Measurements from ENCODE around the gene IL17RC.

The IL17RC gene

DNA sequence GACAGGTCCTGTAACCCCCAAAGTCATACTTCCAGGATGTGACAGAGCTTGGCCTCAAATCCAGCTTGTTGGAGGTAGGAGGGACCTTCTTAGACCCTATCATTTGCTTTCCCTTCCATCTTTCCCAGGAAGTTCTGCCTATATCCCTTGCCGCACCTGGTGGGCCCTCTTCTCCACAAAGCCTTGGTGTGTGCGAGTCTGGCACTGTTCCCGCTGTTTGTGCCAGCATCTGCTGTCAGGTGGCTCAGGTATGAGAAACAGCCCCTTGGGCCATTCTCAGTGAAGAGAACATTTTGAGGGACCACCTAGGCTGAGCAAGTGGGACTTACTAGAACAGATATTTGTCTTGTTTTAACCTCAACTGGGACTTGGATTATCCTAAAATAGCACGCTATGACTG, 13.0 kb upstream of the IL17RC start:
- DNase-seq (ENCODE audit: low spot score) = no peak
- TF ChIP-seq, protein P1, sequence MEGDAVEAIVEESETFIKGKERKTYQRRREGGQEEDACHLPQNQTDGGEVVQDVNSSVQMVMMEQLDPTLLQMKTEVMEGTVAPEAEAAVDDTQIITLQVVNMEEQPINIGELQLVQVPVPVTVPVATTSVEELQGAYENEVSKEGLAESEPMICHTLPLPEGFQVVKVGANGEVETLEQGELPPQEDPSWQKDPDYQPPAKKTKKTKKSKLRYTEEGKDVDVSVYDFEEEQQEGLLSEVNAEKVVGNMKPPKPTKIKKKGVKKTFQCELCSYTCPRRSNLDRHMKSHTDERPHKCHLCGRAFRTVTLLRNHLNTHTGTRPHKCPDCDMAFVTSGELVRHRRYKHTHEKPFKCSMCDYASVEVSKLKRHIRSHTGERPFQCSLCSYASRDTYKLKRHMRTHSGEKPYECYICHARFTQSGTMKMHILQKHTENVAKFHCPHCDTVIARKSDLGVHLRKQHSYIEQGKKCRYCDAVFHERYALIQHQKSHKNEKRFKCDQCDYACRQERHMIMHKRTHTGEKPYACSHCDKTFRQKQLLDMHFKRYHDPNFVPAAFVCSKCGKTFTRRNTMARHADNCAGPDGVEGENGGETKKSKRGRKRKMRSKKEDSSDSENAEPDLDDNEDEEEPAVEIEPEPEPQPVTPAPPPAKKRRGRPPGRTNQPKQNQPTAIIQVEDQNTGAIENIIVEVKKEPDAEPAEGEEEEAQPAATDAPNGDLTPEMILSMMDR (IDR thresholded peaks at IDR 0.05; ENCODE audit: extremely low read depth, missing control alignments) = no peak

DNA sequence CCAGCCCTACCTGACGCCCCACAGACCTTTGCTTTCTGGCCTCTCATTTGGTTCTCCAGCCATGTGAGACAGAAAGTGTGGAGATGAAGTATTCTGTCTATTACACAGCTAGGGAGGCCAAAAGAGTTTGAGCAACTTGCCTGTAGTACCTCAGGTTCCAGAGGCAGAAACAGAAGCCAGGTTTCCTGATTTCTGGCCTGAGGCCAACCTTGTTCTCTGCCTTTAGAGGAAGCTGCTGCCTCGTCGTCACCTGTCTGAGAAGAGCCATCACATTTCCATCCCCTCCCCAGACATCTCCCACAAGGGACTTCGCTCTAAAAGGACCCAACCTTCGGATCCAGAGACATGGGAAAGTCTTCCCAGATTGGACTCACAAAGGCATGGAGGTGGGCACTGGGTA, 10.4 kb upstream of the IL17RC start:
- TF ChIP-seq, protein P1 (IDR thresholded peaks at IDR 0.05; ENCODE audit: extremely low read depth, missing control alignments) = no peak
- DNase-seq (ENCODE audit: low spot score) = no peak

DNA sequence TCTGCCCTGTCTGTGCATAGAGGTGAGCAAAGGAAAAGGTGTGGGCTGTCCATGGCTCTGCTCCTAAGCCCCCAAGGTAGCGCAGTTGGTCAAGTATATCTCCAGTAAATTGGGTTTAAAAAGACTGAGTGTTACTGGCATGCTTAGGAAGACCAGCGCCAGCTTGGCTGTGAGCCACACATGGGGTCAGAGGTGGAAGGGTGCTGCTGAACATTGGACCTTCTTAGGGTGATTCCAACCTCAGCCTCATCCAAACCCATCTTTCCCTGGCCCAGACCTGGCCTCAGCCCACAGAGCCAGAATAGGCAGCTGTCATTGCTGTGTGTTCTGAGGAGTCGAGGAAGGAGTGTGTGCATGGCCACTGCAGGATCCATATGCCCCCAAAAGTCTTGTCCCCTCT, 8.6 kb upstream of the IL17RC start:
- TF ChIP-seq, protein P1 (IDR thresholded peaks at IDR 0.05; ENCODE audit: extremely low read depth, missing control alignments) = no peak
- no peak for DNase-seq (ENCODE audit: low spot score)

DNA sequence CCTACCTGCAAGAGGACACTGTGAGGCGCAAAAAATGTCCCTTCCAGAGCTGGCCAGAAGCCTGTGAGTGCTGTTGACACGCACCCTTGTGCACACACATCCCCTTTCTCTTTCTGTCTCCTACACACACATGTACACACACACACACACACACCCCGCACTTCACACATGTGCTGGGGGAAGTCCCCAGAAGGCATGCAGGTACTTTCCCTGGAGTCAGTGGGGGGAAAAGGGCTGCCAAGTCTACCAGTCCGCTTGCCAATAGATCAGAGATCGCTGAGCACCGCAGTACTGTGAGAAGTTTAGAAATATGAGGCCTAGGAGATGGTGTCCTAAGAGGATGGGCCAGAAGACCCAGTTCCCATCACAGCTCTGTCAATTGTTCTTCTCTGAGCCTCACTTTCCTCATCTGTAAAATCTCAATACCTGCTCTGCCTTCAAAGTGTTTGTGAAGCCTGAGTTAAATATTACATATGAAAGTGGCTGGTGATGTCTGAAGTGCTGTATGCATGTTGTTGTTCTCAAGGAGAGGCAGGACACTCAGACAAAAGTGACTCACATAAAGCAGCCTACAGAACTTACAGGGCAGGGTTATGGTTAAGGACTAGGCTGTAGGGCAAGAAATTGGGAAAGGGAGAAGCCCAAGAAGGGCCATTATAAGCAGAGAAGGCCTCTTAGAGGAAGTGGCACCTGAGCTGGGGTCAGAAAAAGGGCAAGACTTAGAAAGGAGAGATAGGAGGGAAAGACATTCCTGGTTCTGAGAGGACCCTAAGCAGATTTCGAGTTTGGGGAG, 7.5 kb upstream of the IL17RC start:
- no peak for DNase-seq (ENCODE audit: low spot score)
- TF ChIP-seq, protein P1 (IDR thresholded peaks at IDR 0.05; ENCODE audit: extremely low read depth, missing control alignments) = no peak

DNA sequence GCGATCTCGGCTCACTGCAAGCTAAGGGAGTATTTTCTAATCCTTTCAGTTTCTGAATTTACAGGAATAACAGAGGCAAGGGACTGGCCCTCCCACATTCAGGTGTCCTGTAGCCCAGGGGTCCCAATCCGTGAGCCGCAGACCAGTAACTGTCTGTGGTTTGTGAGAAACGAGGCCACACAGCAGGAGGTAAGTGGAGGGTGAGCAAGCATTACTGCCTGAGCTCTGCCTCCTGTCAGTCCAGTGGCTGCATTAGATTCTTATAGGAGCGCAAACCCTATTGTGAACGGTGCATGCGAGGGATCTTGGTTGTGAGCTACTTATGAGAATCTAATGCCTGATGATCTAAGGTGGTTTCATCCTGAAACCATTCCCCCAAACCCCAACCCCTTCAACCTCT, 5.0 kb upstream of the IL17RC start:
- TF ChIP-seq, protein P1 (IDR thresholded peaks at IDR 0.05; ENCODE audit: extremely low read depth, missing control alignments) = no peak
- DNase-seq (ENCODE audit: low spot score) = no peak

DNA sequence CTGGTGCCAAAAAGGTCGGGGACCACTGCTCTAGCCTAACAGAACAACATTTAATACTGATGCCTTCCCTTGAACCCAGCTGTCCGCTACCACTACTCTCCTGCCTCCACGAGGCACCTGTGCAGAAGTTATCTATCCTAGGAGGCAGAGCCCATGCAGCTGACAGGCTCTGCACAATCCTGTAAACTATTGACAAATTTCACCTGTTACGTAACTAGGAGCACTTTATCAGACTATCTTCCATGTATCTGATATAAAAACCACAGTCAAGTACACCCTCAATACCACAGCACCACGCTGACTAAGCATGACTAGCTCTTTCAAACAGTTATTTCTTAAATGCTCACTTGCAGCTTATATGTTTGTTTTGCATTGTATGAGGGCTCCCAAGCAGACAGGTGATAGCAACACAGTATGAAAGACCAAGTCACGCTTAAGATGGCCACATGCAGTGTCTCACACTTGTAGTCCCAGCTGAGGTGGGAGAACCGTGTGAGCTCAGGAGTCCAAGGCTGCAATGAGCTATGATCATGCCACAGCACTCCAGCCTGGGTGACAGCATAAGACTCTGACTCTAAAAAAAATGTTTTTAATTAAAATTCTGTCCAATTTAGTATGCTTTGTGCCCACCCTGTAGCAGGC, 4.5 kb upstream of the IL17RC start:
- no peak for DNase-seq (ENCODE audit: low spot score)
- TF ChIP-seq, protein P1 (IDR thresholded peaks at IDR 0.05; ENCODE audit: extremely low read depth, missing control alignments) = no peak

DNA sequence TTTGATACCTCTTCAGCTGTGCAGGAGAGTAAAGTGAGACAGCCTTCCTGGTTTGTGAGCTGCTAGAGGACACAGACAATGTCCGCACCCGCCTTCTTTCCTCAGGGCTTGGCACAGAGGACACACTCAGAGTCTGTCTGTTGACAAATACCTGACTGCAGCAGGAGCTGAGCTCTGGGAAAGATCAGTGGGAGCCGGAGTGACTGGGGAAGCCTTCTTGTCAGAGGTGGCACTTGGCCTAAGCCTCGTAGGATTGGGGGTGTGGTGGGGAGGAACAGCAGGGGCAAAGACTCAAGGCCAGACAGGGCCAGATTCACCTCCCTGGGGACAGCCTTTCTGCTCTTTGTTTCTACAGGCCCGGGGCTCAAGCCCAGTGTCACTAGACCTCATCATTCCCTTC, 3.3 kb upstream of the IL17RC start:
- no peak for DNase-seq (ENCODE audit: low spot score)
- TF ChIP-seq, protein P1 (IDR thresholded peaks at IDR 0.05; ENCODE audit: extremely low read depth, missing control alignments) = no peak
